Right cardiac atrium (tissue), 5 donors: ENCODE data around the gene CENPA. TPM values are rescaled to one million over a fixed set of nuclear protein-coding genes. Genes with fewer than 3 reads are reported as not detected.
"Not testable (repeated sequence)": the region's sequence is repeated elsewhere in the genome, so short reads cannot be mapped to it uniquely, and the experiment has no call there.

Experiments used
- ATAC-seq, 2 donors: fragments of 200-7000 bp; cut with Tn5 transposase; one replicate each; pipeline versions ENCODE4 v1.8.0 to v1.9.1; 2020; ENCODE audit warnings: moderate library complexity in 2 of 2, mild to moderate bottlenecking in 1 of 2
- DNase-seq, 3 donors: peaks; one replicate each; pipeline ENCODE4 v3.0.0-alpha.2; 2020
- H3K27ac ChIP-seq: one replicate; pipeline ENCODE4 v1.5.1; 2013; ENCODE audit warnings: mild to moderate bottlenecking, low read length, control low read depth, moderate library complexity
- H3K27me3 ChIP-seq: one replicate; pipeline ENCODE4 v1.6.1; 2013; ENCODE audit not compliant: control insufficient read depth, insufficient read depth
- H3K4me1 ChIP-seq: one replicate; pipeline ENCODE4 v1.6.1; 2013; ENCODE audit warnings: low read length; ENCODE audit not compliant: control insufficient read depth, insufficient read depth
- H3K4me3 ChIP-seq: one replicate; pipeline ENCODE4 v1.5.1; 2013; ENCODE audit warnings: low read length, control low read depth
- H3K9me3 ChIP-seq: one replicate; pipeline ENCODE4 v1.6.1; 2013; ENCODE audit warnings: low read length; ENCODE audit not compliant: control insufficient read depth
- whole genome bisulfite sequencing: extraction: QIAGEN DNeasy Blood & Tissue Kit; methylation state at CpG from one replicate; pipeline ENCODE4 v1.1.7; 2013; 5-methylcytosine and 5-hydroxymethylcytosine counted together
- intact Hi-C, 4 donors: fragments of 100-400 bp; cut with DNase I; formaldehyde crosslinking; loops; one replicate each; pipeline versions ENCODE4 v1.11.0 to v1.14.0; 2022 to 2023
- polyA plus RNA-seq: library from polyadenylated mRNA; stranded (reverse); fragments of 200-250 nt; gene quantifications from one replicate; pipeline ENCODE4 v1.2.3, GENCODE V29; 2013
- total RNA-seq, 4 donors: library from RNA; stranded (reverse); fragmentation: NEBNext Ultra II Directional; extraction: Animal tissue kit (Norgen Biotek cat#: 25700); gene quantifications; one replicate each; pipeline ENCODE4 v1.2.1, GENCODE V29; 2021
- donor health status: healthy with polysubstance abuse.
- donor health status: DM: no; HTN: yes; CAD: no.
- donor health status: DM: no; HTN: no; CAD: no.
- donor health status: DM: no; HTN: yes; CAD: no; lungs with severe emphysema.
- donor health status: DM: yes; HTN: yes; CAD: no.

Gene CENPA
- total and polyA plus RNA-seq, 5 donors = 0.18 to 0.91 (median 0.71) TPM; not detected in 2

DNA sequence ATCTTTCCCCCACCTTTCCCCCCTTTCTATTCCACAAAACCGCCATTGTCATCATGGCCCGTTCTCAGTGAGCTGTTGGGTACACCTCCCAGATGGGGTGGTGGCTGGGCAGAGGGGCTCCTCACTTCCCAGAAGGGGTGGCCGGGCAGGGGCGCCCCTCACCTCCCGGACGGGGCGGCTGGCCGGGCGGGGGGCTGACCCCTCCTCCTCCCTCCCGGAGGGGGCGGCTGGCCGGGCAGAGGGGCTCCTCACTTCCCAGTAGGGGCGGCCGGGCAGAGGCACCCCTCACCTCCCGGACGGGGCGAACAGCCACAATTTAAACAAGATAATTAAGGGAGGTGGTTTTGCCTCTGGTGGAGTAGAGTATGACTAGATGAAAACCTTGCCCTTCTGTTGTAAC lies 9.3 kb downstream of the CENPA start:
- H3K27me3 ChIP-seq, DNase-seq, intact Hi-C loops: not testable (repeated sequence)

DNA sequence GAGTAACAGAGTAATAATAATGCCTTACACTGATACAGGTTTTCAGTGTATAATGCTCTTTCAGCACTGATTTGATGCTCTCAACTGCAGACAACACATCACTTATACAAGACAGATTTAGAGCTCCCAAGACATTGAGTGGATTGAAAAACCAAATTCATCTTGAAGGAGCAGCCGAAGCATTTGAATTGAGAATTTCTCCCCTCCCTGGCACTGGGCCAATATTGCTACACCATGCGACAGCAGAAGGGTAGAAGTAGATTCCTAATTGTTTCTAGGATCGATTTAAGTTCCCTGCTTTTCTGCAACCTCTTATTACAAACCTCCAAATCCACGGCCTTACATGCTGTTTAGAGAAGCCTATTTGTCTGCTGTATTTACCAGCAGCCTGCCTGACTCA lies 15.5 kb downstream of the CENPA start:
- Histone ChIP-seq H3K27ac (no peak overlapping the region), H3K4me3 (no peak overlapping the region), H3K4me1 (no peaks in the 10 kb centered on the region), H3K27me3 (no peaks in the 10 kb centered on the region), H3K9me3 (no peaks in the 10 kb centered on the region)
- ATAC-seq (no peak), DNase-seq (no peak)
- intact Hi-C loops = no loop called here
- 78% methylated on average over 4 of the region's 4 CpGs for WGBS

More for the DNA sequence above, 9.3 kb downstream of the CENPA start:
- H3K4me1 ChIP-seq, H3K4me3 ChIP-seq, ATAC-seq, H3K27ac ChIP-seq, H3K9me3 ChIP-seq: not testable (repeated sequence)
- 94% methylated on average over 17 of the region's 17 CpGs for WGBS

DNA sequence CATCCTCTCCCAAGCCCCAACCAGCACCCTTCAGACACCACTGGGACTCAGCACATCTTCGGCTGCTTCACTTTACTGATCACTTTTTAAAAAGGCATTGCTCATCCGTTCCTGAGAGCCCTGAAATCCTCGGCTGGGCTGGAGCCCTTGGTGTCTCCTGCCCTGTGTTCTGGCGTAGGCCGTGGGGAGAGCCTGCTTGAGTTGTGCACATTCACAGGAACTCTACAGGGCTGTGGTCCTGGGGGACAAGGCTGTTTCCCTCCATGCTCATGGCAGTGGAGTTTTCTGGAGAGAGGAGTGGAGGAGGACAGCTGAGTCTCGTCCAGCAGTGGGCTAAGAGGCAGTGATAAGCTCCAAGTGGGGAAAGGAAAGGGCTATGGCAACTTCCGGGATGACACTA lies 15.9 kb downstream of the CENPA start:
- H3K27ac ChIP-seq = no peak overlapping the region
- DNase-seq (no peak), ATAC-seq (no peak)
- intact Hi-C loops = no loop called here
- no peaks in the 10 kb centered on the region for H3K9me3 ChIP-seq
- H3K4me3 ChIP-seq = no peak overlapping the region
- no peaks in the 10 kb centered on the region for H3K4me1 ChIP-seq
- WGBS = 90% methylated on average over 7 of the region's 7 CpGs
- no peaks in the 10 kb centered on the region for H3K27me3 ChIP-seq

DNA sequence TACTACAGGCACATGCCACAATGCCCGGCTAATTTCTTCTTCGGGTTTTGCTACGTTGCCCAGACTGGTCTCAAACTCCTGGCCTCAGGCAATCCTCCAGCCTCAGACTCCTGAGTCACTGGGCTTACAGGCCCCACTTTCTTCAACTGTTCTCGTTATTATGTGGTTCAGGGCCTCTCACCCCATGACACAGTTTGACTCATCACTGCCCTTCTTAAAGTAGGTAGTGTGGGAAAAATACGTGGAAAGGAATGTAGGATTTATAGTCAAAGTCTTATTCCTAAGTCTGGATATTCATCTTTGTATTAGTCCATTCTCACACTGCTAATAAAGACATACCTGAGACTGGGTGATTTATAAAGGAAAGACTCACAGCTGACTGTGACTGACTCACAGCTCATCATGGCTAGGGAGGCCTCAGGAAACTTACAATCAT lies 19.4 kb downstream of the CENPA start:
- intact Hi-C loops = no loop called here

DNA sequence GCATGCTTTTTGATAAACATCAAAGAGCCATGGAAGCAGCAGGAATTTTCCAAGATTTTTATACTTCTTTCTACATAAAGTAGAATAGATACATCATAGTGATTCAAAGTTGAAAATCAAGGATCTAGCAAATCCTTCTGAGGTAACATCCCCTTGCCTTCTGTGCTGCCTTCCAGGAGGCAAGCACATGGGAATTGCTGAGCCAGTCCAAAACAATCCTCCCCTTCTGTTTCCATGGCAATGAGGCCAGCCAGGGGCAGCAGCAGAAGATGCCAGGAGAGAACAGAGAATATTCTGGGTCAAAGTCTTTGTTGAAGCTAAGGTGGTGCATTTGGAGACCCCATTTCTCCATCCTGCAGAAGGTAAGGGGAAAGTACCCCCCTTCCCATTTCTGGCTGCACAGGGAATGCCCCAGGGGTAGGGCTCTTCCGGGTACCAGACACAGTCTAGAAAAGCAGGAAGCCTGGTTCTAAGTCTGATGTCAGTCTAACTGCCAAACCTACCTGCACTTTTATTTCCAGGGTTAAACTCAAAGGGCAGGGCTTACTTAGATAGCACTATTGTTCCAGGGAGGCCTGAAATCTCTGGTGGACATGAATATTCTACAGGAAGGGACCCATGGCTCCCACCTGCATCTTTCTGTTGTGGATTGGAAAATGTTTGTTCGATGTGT lies 22.1 kb downstream of the CENPA start:
- DNase-seq = no peak
- intact Hi-C loops = no loop called here
- H3K9me3 ChIP-seq = no peaks in the 10 kb centered on the region
- WGBS = 52% methylated on average over 2 of the region's 2 CpGs
- H3K4me3 ChIP-seq = no peak overlapping the region
- no peak for ATAC-seq
- no peaks in the 10 kb centered on the region for H3K27me3 ChIP-seq
- H3K27ac ChIP-seq = no peak overlapping the region
- H3K4me1 ChIP-seq = no peaks in the 10 kb centered on the region

More for the DNA sequence above, 19.4 kb downstream of the CENPA start:
- Histone ChIP-seq H3K4me3 (no peak overlapping the region), H3K4me1 (no peaks in the 10 kb centered on the region), H3K27ac (no peak overlapping the region), H3K9me3 (no peaks in the 10 kb centered on the region), H3K27me3 (no peaks in the 10 kb centered on the region)
- ATAC-seq (no peak), DNase-seq (no peak)
- WGBS = 82% methylated on average over 5 of the region's 5 CpGs

DNA sequence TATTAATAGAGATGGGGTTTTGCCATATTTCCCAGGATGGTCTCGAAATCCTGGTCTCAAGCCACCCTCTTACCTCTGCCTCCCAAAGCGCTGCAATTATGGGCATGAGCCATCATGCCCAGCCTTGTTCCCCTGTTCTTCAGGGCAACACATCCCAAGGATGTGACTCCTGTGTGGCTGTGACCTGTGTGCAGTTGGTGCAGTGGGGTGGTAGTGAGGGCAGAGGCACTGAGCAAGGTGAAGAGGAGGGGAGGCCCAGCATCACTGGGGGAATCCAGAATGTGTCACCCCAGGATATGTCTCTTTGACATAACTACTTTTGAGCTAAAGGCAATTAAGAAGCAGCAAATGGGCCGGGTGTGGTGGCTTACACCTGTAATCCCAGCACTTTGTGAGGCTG lies 23.4 kb downstream of the CENPA start:
- H3K27ac ChIP-seq = no peak overlapping the region
- 91% methylated on average over 3 of the region's 3 CpGs for WGBS
- DNase-seq (no peak), ATAC-seq (no peak)
- H3K4me3 ChIP-seq = no peak overlapping the region
- intact Hi-C loops = no loop called here
- H3K4me1 ChIP-seq = no peaks in the 10 kb centered on the region
- H3K27me3 ChIP-seq = no peaks in the 10 kb centered on the region
- no peaks in the 10 kb centered on the region for H3K9me3 ChIP-seq

DNA sequence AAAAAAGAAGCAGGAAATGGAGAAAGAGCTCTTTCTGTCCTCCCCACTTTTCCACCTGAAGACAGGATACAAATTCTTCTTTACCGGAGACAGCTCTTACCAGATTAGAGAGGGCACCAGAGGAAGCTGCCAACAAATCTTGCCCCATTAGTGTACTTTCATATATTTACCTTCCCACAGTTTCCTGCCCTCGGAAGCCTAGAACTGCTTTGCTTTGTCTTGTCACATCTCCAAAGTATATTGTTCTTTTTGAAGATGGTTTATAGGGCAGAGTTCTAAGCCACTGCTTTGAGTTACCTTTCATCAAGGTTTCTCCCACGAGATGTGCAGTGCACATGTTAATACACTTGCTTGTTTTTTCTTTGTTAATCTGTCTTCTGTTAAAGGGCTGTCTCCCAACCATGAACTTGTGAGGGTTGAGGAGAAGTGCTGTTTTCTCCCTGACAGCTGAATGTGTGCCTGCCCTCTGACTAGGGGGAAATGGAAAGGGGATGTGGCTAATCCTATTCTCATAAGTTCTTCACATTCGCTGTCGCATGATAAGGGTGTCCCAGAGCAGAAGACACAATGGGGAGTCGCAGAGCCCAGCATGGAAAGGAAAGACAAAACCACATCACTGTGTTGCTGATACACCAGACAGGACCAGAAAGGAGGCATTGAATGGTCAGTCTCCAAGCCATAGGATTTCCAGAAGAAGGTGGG lies 24.2 kb downstream of the CENPA start:
- ATAC-seq (no peak), DNase-seq (no peak)
- Histone ChIP-seq H3K4me3 (no peak overlapping the region), H3K27me3 (no peaks in the 10 kb centered on the region), H3K27ac (no peak overlapping the region), H3K4me1 (no peaks in the 10 kb centered on the region), H3K9me3 (no peaks in the 10 kb centered on the region)
- WGBS = 47% methylated on average over 6 of the region's 6 CpGs
- intact Hi-C loops = no loop called here

DNA sequence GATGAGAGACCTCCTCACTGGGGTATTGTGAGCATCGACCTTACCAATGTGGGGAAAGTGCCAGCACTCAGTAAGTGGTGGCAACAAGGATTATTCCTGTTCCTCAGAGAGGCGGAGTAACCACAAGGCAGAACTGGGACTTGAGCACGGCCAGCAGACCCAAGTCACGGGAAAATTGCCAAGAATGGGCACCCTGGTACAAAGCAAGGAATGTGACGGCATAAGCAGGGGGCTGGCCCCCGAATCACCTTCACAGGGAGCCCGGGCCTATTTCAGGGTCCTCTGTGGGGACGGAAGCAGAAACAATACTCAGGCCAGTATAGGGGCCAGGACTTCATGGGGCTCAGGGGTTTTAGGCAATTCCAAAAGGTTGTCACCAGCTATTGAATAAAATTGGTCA lies 25.4 kb downstream of the CENPA start:
- Histone ChIP-seq H3K4me3 (no peak overlapping the region), H3K4me1 (no peaks in the 10 kb centered on the region), H3K27me3 (no peaks in the 10 kb centered on the region), H3K9me3 (no peaks in the 10 kb centered on the region), H3K27ac (no peak overlapping the region)
- intact Hi-C loops = no loop called here
- no peak for ATAC-seq
- 77% methylated on average over 8 of the region's 8 CpGs for WGBS
- no peak for DNase-seq

DNA sequence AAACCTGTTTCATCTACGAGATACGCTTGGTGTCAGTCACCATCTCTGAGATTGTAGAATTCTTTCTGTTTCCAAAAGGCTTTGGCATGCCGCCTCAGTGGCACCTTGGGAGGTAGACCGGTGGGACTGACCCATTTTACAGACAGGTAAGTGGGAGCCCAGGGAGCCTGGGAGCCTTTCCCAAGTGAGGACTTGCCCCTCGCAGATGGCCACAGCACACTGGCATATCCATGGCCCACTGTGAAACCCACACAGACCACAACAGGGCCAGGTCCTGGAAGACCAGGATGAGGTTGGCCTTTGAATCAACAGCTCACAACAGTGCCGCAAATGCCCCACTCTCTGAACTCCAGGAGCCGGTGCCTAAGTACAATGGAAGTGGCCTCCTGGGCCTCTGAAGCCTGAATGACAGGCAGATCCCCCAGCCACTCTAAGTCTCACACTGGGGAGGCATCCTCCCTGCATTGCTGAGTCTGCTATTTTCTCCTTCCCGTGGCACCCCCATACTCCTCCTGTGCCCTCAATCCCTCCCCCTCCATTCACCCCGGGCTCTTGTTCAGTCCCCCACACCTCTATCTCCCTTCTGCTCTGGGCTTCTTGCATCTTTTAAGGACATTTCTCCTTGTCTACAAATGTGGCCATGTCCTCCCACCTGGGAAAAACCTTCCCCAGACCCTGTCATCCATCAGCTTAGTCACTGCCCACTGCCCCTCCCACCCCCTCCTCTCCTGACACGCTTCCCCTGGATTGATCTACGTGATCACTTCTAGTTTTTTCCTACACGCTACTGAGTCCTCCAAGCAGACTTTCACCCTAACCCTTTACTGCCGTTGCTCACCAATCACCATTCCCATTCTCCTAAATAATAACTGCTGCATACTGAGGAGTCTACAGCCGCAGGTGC lies 26.2 kb downstream of the CENPA start:
- H3K4me1 ChIP-seq = no peaks in the 10 kb centered on the region
- no peak overlapping the region for H3K27ac ChIP-seq
- peak in 1 of 2 donors; percentile 13 for ATAC-seq
- no peak for DNase-seq
- 74% methylated on average over 14 of the region's 14 CpGs for WGBS
- H3K4me3 ChIP-seq = no peak overlapping the region
- no peaks in the 10 kb centered on the region for H3K9me3 ChIP-seq
- no peaks in the 10 kb centered on the region for H3K27me3 ChIP-seq
- intact Hi-C loops = no loop called here

DNA sequence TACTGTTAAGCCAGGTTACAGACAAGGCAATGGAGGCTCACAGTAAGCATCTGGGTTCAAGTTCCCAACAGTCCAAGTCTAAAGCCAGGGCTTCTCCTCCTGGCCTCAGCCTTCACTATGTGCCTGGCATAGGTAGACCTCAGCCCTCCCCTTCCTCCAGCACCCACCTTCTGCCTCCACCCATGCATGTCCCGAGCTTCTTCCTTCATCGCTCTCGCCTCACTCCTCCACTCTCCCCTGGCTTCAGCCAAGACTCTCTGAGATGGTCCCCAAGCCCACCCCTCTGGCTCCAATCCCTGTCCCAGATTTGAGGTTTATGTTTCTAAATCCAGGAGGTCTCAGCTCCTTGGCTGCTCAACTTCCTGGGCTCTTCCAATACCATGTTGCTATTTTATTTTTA lies 26.9 kb downstream of the CENPA start:
- intact Hi-C loops = no loop called here
- ATAC-seq = peak in 1 of 2 donors; percentile 11

More for the DNA sequence above, 26.9 kb downstream of the CENPA start:
- Histone ChIP-seq H3K27ac (no peak overlapping the region), H3K4me1 (no peaks in the 10 kb centered on the region), H3K4me3 (no peak overlapping the region), H3K9me3 (no peaks in the 10 kb centered on the region), H3K27me3 (no peaks in the 10 kb centered on the region)
- no peak for DNase-seq
- WGBS = 92% methylated on average over 3 of the region's 3 CpGs
